ENCODE data around the gene PPP2CA.
"Not testable (repeated sequence)": the region's sequence is repeated elsewhere in the genome, so short reads cannot be mapped to it uniquely, and the experiment has no call there.

Gene PPP2CA

GRCh38 chr5:134188092-134188491 lies 37.8 kb downstream of the PPP2CA start:
- DNase-seq, result no peak

GRCh38 chr5:134184155-134185135 lies 41.4 kb downstream of the PPP2CA start:
- DNase-seq, result peak; percentile 73

- no peak for DNase-seq
Measured at GRCh38 chr5:134183481-134183880, 42.4 kb downstream of the PPP2CA start.

GRCh38 chr5:134178096-134178419 lies 47.8 kb downstream of the PPP2CA start:
- no peak for DNase-seq

- DNase-seq, result no peak
Measured at GRCh38 chr5:134177369-134178095, 48.3 kb downstream of the PPP2CA start.

GRCh38 chr5:134176511-134177368 lies 49.1 kb downstream of the PPP2CA start, which contains the start of gene SKP1:
Gene SKP1, minus strand, starts transcription at chr5:134176950. Its CDS starts 2,928 bp downstream, at chr5:134174022.
- DNase-seq, result peak; percentile 81

- DNase-seq, result no peak
Measured at GRCh38 chr5:134175921-134176510, 49.9 kb downstream of the PPP2CA start.

- DNase-seq, result no peak
Measured at GRCh38 chr5:134174841-134175839, 50.7 kb downstream of the PPP2CA start.

GRCh38 chr5:134171972-134172371 lies 53.9 kb downstream of the PPP2CA start:
- no peak for DNase-seq

GRCh38 chr5:134162592-134162991 lies 63.3 kb downstream of the PPP2CA start:
- DNase-seq, result no peak

GRCh38 chr5:134161513-134162395 lies 64.1 kb downstream of the PPP2CA start:
- DNase-seq, result no peak

- no peak for DNase-seq
Measured at GRCh38 chr5:134153657-134154056, 72.2 kb downstream of the PPP2CA start.

GRCh38 chr5:134153241-134153640 lies 72.6 kb downstream of the PPP2CA start:
- DNase-seq, result no peak

GRCh38 chr5:134152173-134152832 lies 73.6 kb downstream of the PPP2CA start:
- DNase-seq, result not testable (repeated sequence)

- DNase-seq, result no peak
Measured at GRCh38 chr5:134151723-134152122, 74.2 kb downstream of the PPP2CA start.

- DNase-seq, result no peak
Measured at GRCh38 chr5:134149571-134150303, 76.1 kb downstream of the PPP2CA start.

GRCh38 chr5:134148986-134149539 lies 76.8 kb downstream of the PPP2CA start:
- DNase-seq, result no peak

- DNase-seq, result no peak
Measured at GRCh38 chr5:134148316-134148715, 77.6 kb downstream of the PPP2CA start.

All from activated gamma-delta T cell treated with Interleukin-2 at 50 U/mL for 16 hours (primary cell).